ENCODE measurements around the gene TTLL11. TPM values are rescaled to one million over a fixed set of nuclear protein-coding genes. Genes with fewer than 3 reads are reported as not detected.

Gene TTLL11
- total RNA-seq, 6 experiments from 2014 or later = 3.2 to 5.2 (median 4.1) TPM

DNA sequence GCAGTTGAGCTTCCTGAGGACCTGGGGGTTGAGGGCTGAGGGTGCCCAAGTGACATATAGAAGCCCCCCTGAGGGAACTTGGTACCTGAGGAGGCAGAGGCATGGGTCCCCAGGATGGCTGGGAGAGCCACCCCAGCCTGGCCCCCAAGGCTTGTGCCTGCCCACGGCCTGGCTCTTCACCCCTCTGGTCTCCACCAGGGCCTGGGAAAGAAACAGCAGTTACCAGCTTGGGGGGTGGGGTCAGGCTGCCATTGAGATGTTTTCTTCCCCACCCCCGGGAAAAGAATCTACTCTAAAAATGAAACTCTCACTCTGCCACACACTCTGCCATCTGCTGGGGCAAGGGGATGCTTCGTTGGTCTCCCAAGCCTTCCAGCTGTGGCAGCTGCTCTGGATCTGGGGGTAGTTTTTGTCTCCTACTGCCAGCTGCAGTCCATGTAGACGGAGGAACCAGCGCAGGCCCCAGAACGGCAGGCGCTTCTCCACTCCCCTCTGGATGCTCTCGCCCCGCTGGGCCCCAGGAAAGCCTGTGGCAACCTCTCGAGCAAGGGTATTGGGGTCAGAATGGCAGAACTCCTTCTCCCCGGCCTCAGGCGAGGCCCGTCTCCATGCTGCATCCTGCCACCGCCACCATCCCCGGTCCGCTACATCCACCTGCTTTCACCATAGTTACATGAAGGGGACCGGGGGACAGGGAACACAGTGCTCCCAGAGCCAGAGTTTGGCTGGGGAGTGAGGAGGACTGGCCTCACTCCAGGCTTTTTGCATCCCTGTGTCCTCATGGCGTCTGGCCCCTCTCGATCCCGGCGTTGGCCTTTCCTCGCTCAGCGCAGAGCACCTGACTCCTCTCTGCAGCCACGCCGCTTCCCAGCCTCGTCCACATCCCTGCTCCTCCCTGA, 318.1 kb downstream of the TTLL11 start:
- H3K36me3 ChIP-seq = peaks cover 0 to 19% (median 8%) of the 10 kb centered on the region in 4 donors
- H3K27ac ChIP-seq = no peak overlapping the region
- ATAC-seq (no peak), DNase-seq (peak in 2 of 3 donors; percentile 39 to 47)
- intact Hi-C loops (cut with DNase I) = no loop called here
- WGBS (ENCODE audit: insufficient coverage, low coverage, low lambda C conversion rate, missing lambda C conversion rate) = 91% methylated on average over 7 of the region's 26 CpGs
- H3K9me3 ChIP-seq = no peaks in the 10 kb centered on the region
- H3K4me1 ChIP-seq = peaks cover 0 to 27% (median 7%) of the 10 kb centered on the region in 4 donors
- H3K4me3 ChIP-seq = no peak overlapping the region
- TF ChIP-seq POLR2A (IDR thresholded peaks at IDR 0.05) = no peak
- TF ChIP-seq, protein P1, sequence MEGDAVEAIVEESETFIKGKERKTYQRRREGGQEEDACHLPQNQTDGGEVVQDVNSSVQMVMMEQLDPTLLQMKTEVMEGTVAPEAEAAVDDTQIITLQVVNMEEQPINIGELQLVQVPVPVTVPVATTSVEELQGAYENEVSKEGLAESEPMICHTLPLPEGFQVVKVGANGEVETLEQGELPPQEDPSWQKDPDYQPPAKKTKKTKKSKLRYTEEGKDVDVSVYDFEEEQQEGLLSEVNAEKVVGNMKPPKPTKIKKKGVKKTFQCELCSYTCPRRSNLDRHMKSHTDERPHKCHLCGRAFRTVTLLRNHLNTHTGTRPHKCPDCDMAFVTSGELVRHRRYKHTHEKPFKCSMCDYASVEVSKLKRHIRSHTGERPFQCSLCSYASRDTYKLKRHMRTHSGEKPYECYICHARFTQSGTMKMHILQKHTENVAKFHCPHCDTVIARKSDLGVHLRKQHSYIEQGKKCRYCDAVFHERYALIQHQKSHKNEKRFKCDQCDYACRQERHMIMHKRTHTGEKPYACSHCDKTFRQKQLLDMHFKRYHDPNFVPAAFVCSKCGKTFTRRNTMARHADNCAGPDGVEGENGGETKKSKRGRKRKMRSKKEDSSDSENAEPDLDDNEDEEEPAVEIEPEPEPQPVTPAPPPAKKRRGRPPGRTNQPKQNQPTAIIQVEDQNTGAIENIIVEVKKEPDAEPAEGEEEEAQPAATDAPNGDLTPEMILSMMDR (IDR thresholded peaks at IDR 0.05) = no peak
- H3K27me3 ChIP-seq = no peaks in the 10 kb centered on the region

DNA sequence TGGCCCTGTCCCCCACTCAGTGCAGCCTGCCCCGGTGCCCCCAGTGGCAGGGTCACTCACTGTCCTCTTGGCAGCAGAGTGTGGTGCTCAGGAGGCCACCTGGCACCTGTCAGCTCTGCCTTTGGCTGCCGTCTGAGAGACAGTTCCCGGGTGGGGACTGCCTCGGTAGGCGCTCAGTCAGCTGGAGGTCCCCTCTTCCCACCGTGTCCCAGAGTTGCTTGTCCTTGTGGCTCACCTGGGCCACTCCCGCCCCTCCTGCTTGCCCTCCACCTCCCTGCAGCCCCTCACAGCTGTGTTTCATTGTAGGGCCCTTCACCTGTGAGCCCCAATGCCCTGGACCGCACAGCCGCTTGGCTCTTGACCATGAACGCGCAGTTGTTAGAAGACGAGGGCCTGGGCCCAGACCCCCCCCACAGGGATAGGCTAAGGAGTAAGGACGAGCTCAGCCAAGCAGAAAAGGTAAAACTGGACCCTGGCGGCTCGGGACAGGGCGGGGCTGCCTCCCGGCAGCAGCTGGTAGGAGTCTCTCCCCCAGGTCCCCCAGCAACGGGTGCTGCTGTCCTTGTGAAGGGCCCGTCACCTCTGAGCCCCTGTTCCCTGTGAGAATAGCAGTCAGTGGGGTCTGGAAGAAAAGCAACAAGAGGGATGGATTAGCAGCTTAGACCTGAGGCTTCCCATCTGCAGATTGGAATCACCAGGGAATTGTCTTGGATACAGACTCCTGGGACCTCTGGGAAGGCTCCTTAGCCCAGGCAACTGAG, 319.0 kb downstream of the TTLL11 start:
- Histone ChIP-seq H3K9me3 (no peaks in the 10 kb centered on the region), H3K4me3 (no peak overlapping the region), H3K36me3 (peaks cover 0 to 24% (median 11%) of the 10 kb centered on the region in 4 donors), H3K27ac (no peak overlapping the region), H3K4me1 (peaks cover 0 to 27% (median 7%) of the 10 kb centered on the region in 4 donors), H3K27me3 (no peaks in the 10 kb centered on the region)
- ATAC-seq (peak; percentile 51 to 88 (median 84)), DNase-seq (peak; percentile 31 to 96 (median 92))
- intact Hi-C loops (cut with DNase I) = no loop called here
- TF ChIP-seq POLR2A (IDR thresholded peaks at IDR 0.05) = no peak
- TF ChIP-seq, protein P1 (IDR thresholded peaks at IDR 0.05) = peak in 1 of 4 donors; percentile 18
- 66% methylated on average over 8 of the region's 19 CpGs for WGBS (ENCODE audit: insufficient coverage, low coverage, low lambda C conversion rate, missing lambda C conversion rate)

DNA sequence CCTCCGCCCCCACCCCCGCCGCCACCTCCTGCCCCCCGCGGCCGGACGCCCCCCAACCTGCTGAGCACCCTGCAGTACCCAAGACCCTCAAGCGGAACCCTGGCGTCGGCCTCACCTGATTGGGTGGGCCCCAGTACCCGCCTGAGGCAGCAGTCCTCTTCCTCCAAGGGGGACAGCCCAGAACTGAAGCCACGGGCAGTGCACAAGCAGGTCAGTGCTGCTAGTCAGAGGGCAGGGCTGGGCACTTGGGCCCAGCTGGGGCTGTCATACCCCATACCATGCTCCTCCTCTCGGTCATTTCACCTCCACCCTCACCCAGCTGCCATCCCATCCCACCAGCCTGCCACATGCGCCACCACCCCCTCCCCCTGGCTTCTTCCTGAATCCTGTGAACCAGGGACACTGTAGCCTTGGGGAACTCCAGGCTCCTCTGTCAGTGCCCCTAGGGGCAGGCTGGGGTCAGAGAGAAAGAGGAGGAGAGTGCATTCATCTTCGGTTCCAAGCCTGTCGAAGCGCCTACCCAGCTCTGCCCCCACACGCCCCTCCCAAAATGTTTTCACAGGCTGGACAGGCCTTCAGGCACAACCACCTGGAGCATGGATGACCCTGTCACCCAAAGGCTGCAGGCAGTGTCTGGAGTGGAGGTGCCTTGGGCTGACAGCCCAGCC, 319.7 kb downstream of the TTLL11 start:
- TF ChIP-seq POLR2A (IDR thresholded peaks at IDR 0.05) = no peak
- TF ChIP-seq, protein P1 (IDR thresholded peaks at IDR 0.05) = no peak
- no peaks in the 10 kb centered on the region for H3K9me3 ChIP-seq
- peaks cover 0 to 32% (median 14%) of the 10 kb centered on the region in 4 donors for H3K36me3 ChIP-seq
- H3K27ac ChIP-seq = peak overlapping the region in 2 of 3 donors; percentile 25 to 43
- ATAC-seq = peak; percentile 18 to 56 (median 36)
- no peaks in the 10 kb centered on the region for H3K27me3 ChIP-seq
- 61% methylated on average over 5 of the region's 18 CpGs for WGBS (ENCODE audit: insufficient coverage, low coverage, low lambda C conversion rate, missing lambda C conversion rate)
- H3K4me3 ChIP-seq = no peak overlapping the region
- no peak for DNase-seq
- peaks cover 0 to 27% (median 7%) of the 10 kb centered on the region in 4 donors for H3K4me1 ChIP-seq
- intact Hi-C loops (cut with DNase I) = no loop called here

DNA sequence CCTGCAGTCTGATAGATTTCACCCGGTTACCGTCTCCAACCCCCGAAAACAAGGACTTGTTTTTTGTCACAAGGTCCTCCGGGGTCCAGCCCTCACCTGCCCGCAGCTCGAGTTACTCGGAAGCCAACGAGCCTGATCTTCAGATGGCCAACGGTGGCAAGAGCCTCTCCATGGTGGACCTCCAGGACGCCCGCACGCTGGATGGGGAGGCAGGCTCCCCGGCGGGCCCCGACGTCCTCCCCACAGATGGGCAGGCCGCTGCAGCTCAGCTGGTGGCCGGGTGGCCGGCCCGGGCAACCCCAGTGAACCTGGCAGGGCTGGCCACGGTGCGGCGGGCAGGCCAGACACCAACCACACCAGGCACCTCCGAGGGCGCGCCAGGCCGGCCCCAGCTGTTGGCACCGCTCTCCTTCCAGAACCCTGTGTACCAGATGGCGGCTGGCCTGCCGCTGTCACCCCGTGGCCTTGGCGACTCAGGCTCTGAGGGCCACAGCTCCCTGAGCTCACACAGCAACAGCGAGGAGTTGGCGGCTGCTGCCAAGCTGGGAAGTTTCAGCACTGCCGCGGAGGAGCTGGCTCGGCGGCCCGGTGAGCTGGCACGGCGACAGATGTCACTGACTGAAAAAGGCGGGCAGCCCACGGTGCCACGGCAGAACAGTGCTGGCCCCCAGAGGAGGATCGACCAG, 320.4 kb downstream of the TTLL11 start:
- TF ChIP-seq, protein P1 (IDR thresholded peaks at IDR 0.05) = no peak
- TF ChIP-seq POLR2A (IDR thresholded peaks at IDR 0.05) = no peak
- intact Hi-C loops (cut with DNase I) = no loop called here
- Histone ChIP-seq H3K4me1 (peaks cover 0 to 27% (median 7%) of the 10 kb centered on the region in 4 donors), H3K27ac (peak overlapping the region in 2 of 3 donors; percentile 25 to 43), H3K9me3 (no peaks in the 10 kb centered on the region), H3K27me3 (no peaks in the 10 kb centered on the region), H3K4me3 (peak overlapping the region in 1 of 3 donors; percentile 23), H3K36me3 (peaks cover 0 to 37% (median 15%) of the 10 kb centered on the region in 4 donors)
- DNase-seq (peak; percentile 64 to 97 (median 92)), ATAC-seq (peak; percentile 67 to 88 (median 82))
- WGBS (ENCODE audit: insufficient coverage, low coverage, low lambda C conversion rate, missing lambda C conversion rate) = no CpG with 5 or more reads among the region's 45 CpGs

Data from right lobe of liver (tissue), 6 donors.